Parathyroid adenoma (tissue), 2 donors: ENCODE data around the gene GHR.
A peak's percentile ranks its signal among the peaks of the same experiment; 100 is the strongest.

Experiments used
- H2AFZ ChIP-seq: fragments of 300-600 bp; sonication (generic); one replicate; pipeline ENCODE4 v1.7.0; 2017; ENCODE audit warnings: antibody characterized with exemption, mild to moderate bottlenecking
- H3K27ac ChIP-seq: fragments of 300-600 bp; sonication (generic); one replicate; pipeline ENCODE4 v1.7.0; 2017
- H3K27me3 ChIP-seq: fragments of 300-600 bp; sonication (generic); one replicate; pipeline ENCODE4 v1.7.0; 2017; ENCODE audit warnings: low read length; ENCODE audit not compliant: control insufficient read depth, insufficient read depth
- H3K36me3 ChIP-seq: fragments of 300-600 bp; sonication (generic); one replicate; pipeline ENCODE4 v1.7.0; 2017; ENCODE audit warnings: low read length; ENCODE audit not compliant: control insufficient read depth, insufficient read depth
- H3K4me1 ChIP-seq: fragments of 300-600 bp; sonication (generic); one replicate; pipeline ENCODE4 v1.7.0; 2017; ENCODE audit warnings: control low read depth
- H3K4me2 ChIP-seq: fragments of 300-600 bp; sonication (generic); one replicate; pipeline ENCODE4 v1.7.0; 2017; ENCODE audit warnings: low read length
- H3K4me3 ChIP-seq: fragments of 300-600 bp; sonication (generic); one replicate; pipeline ENCODE4 v1.7.0; 2017; ENCODE audit warnings: low read depth, low read length
- H3K79me2 ChIP-seq: fragments of 300-600 bp; sonication (generic); one replicate; pipeline ENCODE4 v1.7.0; 2017; ENCODE audit warnings: control low read depth
- H3K9ac ChIP-seq: fragments of 300-600 bp; sonication (generic); one replicate; pipeline ENCODE4 v1.7.0; 2017; ENCODE audit warnings: mild to moderate bottlenecking
- H3K9me3 ChIP-seq: fragments of 300-600 bp; sonication (generic); one replicate; pipeline ENCODE4 v1.7.0; 2017; ENCODE audit warnings: low read length; ENCODE audit not compliant: control insufficient read depth
- TF ChIP-seq, protein P1 (sequence below): fragments of 300-600 bp; sonication (generic); IDR thresholded peaks from one replicate; pipeline ENCODE4 v1.7.0; 2017; ENCODE audit warnings: antibody characterized with exemption, mild to moderate bottlenecking
- donor health status: primary hyperparathyroidism.

GHR gene

DNA sequence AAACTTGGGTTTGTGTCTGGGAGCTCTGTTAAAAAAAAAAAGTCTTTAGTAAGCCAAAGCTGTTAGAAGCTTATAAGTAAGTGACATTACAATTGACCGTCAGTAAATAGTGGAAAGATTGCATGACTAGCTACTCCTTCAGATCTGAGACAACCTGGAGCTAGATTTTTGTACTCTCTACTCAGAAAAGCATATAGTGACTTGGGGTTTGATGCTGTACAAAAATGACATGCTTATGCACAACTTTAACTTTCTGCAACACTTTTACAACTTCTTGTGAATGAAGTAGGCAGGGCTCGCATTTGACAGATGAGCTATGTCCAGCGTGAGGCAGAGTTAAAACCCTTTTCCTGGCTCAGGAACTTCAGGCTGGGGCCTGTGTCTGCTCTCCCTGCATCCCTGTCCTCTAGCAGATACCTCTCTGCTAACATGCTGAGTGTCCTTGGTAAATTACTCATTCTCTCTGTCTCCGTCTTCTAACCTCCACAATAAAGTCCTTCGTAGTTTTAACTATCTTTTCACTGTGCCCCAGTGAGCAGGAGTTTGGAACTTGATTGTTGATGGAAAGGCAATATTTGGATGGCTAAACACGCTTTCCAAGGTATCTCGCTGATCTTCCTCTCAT, 471 bp upstream of the GHR start:
- Histone ChIP-seq H3K4me2 (peak overlapping the region; percentile 84), H2AFZ (peak overlapping the region; percentile 96), H3K9ac (no peak overlapping the region), H3K4me1 (peaks cover 9% of the 10 kb centered on the region), H3K4me3 (peak overlapping the region; percentile 59), H3K27ac (peak overlapping the region; percentile 81), H3K79me2 (peaks cover 5% of the 10 kb centered on the region), H3K36me3 (no peaks in the 10 kb centered on the region), H3K27me3 (no peaks in the 10 kb centered on the region), H3K9me3 (no peaks in the 10 kb centered on the region)
- TF ChIP-seq, protein P1, sequence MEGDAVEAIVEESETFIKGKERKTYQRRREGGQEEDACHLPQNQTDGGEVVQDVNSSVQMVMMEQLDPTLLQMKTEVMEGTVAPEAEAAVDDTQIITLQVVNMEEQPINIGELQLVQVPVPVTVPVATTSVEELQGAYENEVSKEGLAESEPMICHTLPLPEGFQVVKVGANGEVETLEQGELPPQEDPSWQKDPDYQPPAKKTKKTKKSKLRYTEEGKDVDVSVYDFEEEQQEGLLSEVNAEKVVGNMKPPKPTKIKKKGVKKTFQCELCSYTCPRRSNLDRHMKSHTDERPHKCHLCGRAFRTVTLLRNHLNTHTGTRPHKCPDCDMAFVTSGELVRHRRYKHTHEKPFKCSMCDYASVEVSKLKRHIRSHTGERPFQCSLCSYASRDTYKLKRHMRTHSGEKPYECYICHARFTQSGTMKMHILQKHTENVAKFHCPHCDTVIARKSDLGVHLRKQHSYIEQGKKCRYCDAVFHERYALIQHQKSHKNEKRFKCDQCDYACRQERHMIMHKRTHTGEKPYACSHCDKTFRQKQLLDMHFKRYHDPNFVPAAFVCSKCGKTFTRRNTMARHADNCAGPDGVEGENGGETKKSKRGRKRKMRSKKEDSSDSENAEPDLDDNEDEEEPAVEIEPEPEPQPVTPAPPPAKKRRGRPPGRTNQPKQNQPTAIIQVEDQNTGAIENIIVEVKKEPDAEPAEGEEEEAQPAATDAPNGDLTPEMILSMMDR: no peak

DNA sequence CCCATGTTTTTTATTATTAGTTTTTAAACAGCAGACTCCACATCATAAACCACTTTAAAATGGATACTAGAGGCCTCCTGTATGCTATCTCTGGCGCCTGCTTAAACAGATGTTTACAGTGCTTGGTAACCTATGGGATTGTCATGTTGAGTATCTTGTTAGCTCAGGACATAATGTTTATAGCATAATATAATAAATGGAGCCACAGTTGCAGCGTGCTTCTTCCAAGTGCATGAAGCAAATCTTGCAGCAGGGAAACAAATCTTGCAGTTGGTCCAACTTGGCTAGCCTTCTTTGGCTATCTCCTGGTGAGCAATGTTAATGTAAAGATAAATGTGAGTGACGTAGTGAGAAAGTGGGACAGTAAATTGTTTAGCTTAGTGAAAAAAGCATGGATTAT, 2.8 kb downstream of the GHR start:
- H3K79me2 ChIP-seq: peaks cover 14% of the 10 kb centered on the region
- no peaks in the 10 kb centered on the region for H3K9me3 ChIP-seq
- no peaks in the 10 kb centered on the region for H3K27me3 ChIP-seq
- H3K9ac ChIP-seq: no peak overlapping the region
- no peak overlapping the region for H2AFZ ChIP-seq
- no peak overlapping the region for H3K27ac ChIP-seq
- H3K36me3 ChIP-seq: no peaks in the 10 kb centered on the region
- no peak overlapping the region for H3K4me3 ChIP-seq
- TF ChIP-seq, protein P1: no peak
- peaks cover 9% of the 10 kb centered on the region for H3K4me1 ChIP-seq
- H3K4me2 ChIP-seq: no peak overlapping the region

DNA sequence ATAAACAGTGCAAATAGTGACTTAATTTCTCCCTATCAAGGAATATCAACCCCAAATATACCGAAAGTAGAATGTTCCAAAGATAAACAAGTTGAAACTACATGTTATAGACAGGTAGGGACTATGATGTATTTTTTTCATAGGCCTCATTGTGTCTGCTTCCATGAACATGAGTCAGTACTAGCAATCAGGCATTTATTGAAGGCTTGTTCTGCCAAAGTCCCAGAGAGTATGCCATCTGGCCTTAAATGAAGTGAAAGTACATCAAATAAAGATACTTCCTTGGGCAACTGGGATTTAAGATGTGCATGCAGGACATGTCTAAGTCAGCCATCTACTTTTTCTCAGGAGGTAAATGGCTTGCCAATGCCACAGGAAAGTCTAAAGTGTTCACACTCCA, 6.5 kb downstream of the GHR start:
- H3K79me2 ChIP-seq: peaks cover 16% of the 10 kb centered on the region
- no peaks in the 10 kb centered on the region for H3K4me1 ChIP-seq
- TF ChIP-seq, protein P1: no peak
- H3K36me3 ChIP-seq: no peaks in the 10 kb centered on the region
- no peak overlapping the region for H3K9ac ChIP-seq
- no peak overlapping the region for H3K4me3 ChIP-seq
- H3K27ac ChIP-seq: no peak overlapping the region
- no peak overlapping the region for H2AFZ ChIP-seq
- H3K9me3 ChIP-seq: no peaks in the 10 kb centered on the region
- no peak overlapping the region for H3K4me2 ChIP-seq
- no peaks in the 10 kb centered on the region for H3K27me3 ChIP-seq

DNA sequence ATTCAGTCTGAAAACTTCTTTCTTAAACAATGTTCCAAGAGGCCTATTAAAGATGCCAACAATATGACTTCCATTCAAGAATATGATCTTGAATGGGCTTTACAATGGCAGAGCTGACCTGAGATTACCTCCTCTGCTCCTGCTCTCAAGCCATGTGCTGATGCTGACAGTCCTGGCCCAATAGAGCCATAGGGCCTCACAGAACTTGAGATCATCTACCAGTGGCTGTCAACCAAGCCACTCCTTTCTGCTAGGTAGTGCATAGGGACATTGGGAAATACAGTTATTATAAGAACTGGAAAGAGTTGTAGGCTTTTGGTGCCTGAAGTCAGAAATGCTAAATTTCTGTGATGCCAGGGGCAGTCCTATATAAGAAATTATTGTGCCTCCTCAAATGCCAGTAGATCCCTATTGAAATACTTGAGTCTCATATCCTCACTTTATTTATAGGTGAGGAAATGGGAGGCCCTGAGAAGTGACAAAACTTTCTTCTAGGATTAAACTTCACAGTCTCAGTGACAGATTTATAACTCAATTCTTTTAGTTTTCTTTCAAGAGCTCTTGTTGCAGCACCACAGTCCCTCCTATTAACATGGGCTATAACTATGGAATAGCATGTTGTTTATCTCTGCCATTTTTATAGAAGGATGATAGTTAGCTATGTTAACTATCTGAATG, 10.9 kb downstream of the GHR start:
- Histone ChIP-seq H3K27ac (no peak overlapping the region), H3K36me3 (no peaks in the 10 kb centered on the region), H3K4me1 (no peaks in the 10 kb centered on the region), H3K27me3 (no peaks in the 10 kb centered on the region), H2AFZ (no peak overlapping the region), H3K4me3 (no peak overlapping the region), H3K79me2 (peaks cover 14% of the 10 kb centered on the region), H3K4me2 (no peak overlapping the region), H3K9me3 (no peaks in the 10 kb centered on the region), H3K9ac (no peak overlapping the region)
- TF ChIP-seq, protein P1: no peak

DNA sequence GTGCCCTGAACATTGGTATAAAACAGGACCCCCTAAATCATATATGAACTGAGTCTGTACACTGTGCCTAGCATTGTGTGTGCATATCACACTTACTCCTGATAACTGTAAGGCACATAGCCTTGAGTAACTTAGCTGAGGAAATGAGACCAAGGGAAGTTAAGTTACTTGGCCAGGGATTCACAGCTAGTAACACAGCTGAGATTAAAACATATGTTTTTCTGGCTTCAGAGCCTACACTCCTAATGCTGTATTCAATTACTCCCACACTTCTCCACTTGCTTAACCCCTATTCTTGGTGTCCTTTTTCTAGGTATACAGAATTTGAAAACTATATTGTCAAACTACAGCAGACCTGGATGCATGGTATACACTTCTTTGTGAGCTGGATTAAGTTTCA, 12.8 kb downstream of the GHR start:
- Histone ChIP-seq H3K9ac (no peak overlapping the region), H3K79me2 (peaks cover 17% of the 10 kb centered on the region), H3K4me1 (no peaks in the 10 kb centered on the region), H3K27ac (no peak overlapping the region), H3K4me2 (no peak overlapping the region), H3K36me3 (no peaks in the 10 kb centered on the region), H3K27me3 (no peaks in the 10 kb centered on the region), H3K4me3 (no peak overlapping the region), H3K9me3 (no peaks in the 10 kb centered on the region), H2AFZ (no peak overlapping the region)
- TF ChIP-seq, protein P1: no peak
